Activated CD8-positive, alpha-beta T cell treated with anti-CD3 and anti-CD28 coated beads for 36 hours (primary cell): Measurements from ENCODE around the gene VSIG8. TPM values are rescaled to one million over a fixed set of nuclear protein-coding genes. Genes with fewer than 3 reads are reported as not detected.

Experiments
- ATAC-seq: fragments of 200-7000 bp; cut with Tn5 transposase; one replicate; pipeline ENCODE4 v1.10.0; 2021; ENCODE audit warnings: mild to moderate bottlenecking, moderate library complexity
- CTCF ChIA-PET: fragments of 350-600 bp; sonication (Branson Sonifier 250); formaldehyde crosslinking; loops from one replicate; lab custom pipeline; 2021; ENCODE audit warnings: antibody characterized with exemption; lab: Charles Lee
- POLR2A ChIA-PET: fragments of 350-600 bp; sonication (Branson Sonifier 250); formaldehyde crosslinking; loops from one replicate; lab custom pipeline; 2021; ENCODE audit warnings: antibody characterized with exemption; lab: Charles Lee
- DNase-seq: peaks from one replicate; pipeline ENCODE4 v3.0.0-alpha.2; 2020
- H3K27ac Mint-ChIP-seq: one replicate; pipeline ENCODE4 v1.8.0; 2021; ENCODE audit warnings: mild to moderate bottlenecking, mixed read lengths
- H3K27me3 Mint-ChIP-seq: one replicate; pipeline ENCODE4 v1.8.0; 2021; ENCODE audit warnings: mixed read lengths
- H3K36me3 Mint-ChIP-seq: one replicate; pipeline ENCODE4 v1.8.0; 2021; ENCODE audit warnings: low read depth, mixed read lengths
- H3K4me1 Mint-ChIP-seq: one replicate; pipeline ENCODE4 v1.8.0; 2021; ENCODE audit warnings: low read depth, mixed read lengths
- H3K4me3 Mint-ChIP-seq: one replicate; pipeline ENCODE4 v1.8.0; 2021; ENCODE audit warnings: mild to moderate bottlenecking, moderate library complexity, mixed read lengths
- H3K9me3 Mint-ChIP-seq: one replicate; pipeline ENCODE4 v1.8.0; 2021; ENCODE audit warnings: mixed read lengths
- CTCF ChIP-seq: fragments of 200-600 bp; IDR thresholded peaks from one replicate; pipeline ENCODE4 v1.8.0; 2022; ENCODE audit warnings: antibody characterized with exemption, mild to moderate bottlenecking
- intact Hi-C: fragments of 100-400 bp; cut with micrococcal nuclease; formaldehyde crosslinking; loops from one replicate; pipeline ENCODE4 v1.10.0; 2022
- total RNA-seq, 2 experiments: library from RNA; stranded (reverse); gene quantifications; one replicate each; pipeline ENCODE4 v1.2.3, GENCODE V29; 2021

Gene VSIG8
- total RNA-seq, 2 experiments from 2014 or later = not detected

GRCh38 chr1:159897962-159898361 is 35.5 kb upstream of the VSIG8 start:
- POLR2A ChIA-PET = no interaction called here
- H3K27ac Mint-ChIP-seq = no peak overlapping the region
- intact Hi-C loops = no loop called here
- no peaks in the 10 kb centered on the region for H3K9me3 Mint-ChIP-seq
- no peak for DNase-seq
- no peak for ATAC-seq
- no peaks in the 10 kb centered on the region for H3K4me1 Mint-ChIP-seq
- H3K36me3 Mint-ChIP-seq = no peaks in the 10 kb centered on the region
- no peak overlapping the region for H3K4me3 Mint-ChIP-seq
- TF ChIP-seq CTCF = no peak
- CTCF ChIA-PET = no interaction called here
- H3K27me3 Mint-ChIP-seq = no peaks in the 10 kb centered on the region

DNA sequence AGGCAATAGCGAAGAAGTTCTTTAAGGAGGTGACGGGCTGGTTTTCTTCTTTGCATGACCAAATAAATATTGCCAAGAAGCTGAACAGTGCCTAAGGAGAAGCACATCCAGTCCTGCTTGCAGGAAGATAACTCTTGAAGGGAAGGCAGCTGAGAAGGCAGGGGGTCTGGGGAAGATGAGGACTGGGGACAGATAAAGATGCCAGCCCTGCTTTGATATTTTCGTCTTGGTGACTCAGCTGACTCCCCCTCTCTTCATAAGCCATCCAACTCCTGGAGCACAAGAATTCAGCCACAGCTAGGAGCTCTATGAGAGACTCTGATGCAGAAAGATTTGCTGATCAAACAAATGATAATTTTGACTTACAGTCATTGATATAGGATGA is 34.1 kb upstream of the VSIG8 start:
- no peaks in the 10 kb centered on the region for H3K36me3 Mint-ChIP-seq
- H3K27me3 Mint-ChIP-seq = no peaks in the 10 kb centered on the region
- H3K27ac Mint-ChIP-seq = no peak overlapping the region
- H3K9me3 Mint-ChIP-seq = no peaks in the 10 kb centered on the region
- intact Hi-C loops = no loop called here
- DNase-seq (no peak), ATAC-seq (no peak)
- POLR2A ChIA-PET = interaction anchor here (0.6 to 1.1 kb wide), 3 partner anchors 16 to 37 kb away, joined by 3 read pairs; partner anchors contain the start of gene TAGLN2
- peaks cover 2% of the 10 kb centered on the region for H3K4me1 Mint-ChIP-seq
- no peak for TF ChIP-seq CTCF
- no peak overlapping the region for H3K4me3 Mint-ChIP-seq
- CTCF ChIA-PET = interaction anchor here (10.7 to 14.1 kb wide), 2 partner anchors 96 to 109 kb away, joined by 123 to 482 read pairs; partner anchors contain the start of gene FCRL6

GRCh38 chr1:159895836-159896545 is 33.5 kb upstream of the VSIG8 start:
- DNase-seq = no peak
- Mint-ChIP-seq H3K27ac (no peak overlapping the region), H3K4me3 (no peak overlapping the region), H3K4me1 (peaks cover 4% of the 10 kb centered on the region), H3K27me3 (no peaks in the 10 kb centered on the region), H3K9me3 (no peaks in the 10 kb centered on the region), H3K36me3 (no peaks in the 10 kb centered on the region)
- ATAC-seq = no peak
- intact Hi-C loops = no loop called here
- POLR2A ChIA-PET = interaction anchor here (0.6 to 1.3 kb wide), 4 partner anchors 16 to 36 kb away, joined by 3 to 4 read pairs (median 3); partner anchors contain the start of gene TAGLN2
- no peak for TF ChIP-seq CTCF
- CTCF ChIA-PET = interaction anchor here (1.6 to 14.1 kb wide), 3 partner anchors 96 to 682 kb away, joined by 3 to 482 read pairs (median 123); partner anchors contain the start of gene FCRL6

- intact Hi-C loops = no loop called here
- ChIA-PET POLR2A (interaction anchor here (1.3 kb wide), 1 partner anchor 27 kb away, joined by 4 read pairs; no protein-coding TSS in a partner anchor), CTCF (interaction anchor here (0.8 to 14.1 kb wide), 5 partner anchors 12 to 681 kb away, joined by 3 to 482 read pairs (median 5); partner anchors contain the start of gene FCRL6)
- no peak for TF ChIP-seq CTCF
- DNase-seq (no peak), ATAC-seq (no peak)
- H3K27me3 Mint-ChIP-seq = no peaks in the 10 kb centered on the region
- H3K36me3 Mint-ChIP-seq = no peaks in the 10 kb centered on the region
- no peak overlapping the region for H3K4me3 Mint-ChIP-seq
- peaks cover 5% of the 10 kb centered on the region for H3K4me1 Mint-ChIP-seq
- H3K27ac Mint-ChIP-seq = no peak overlapping the region
- H3K9me3 Mint-ChIP-seq = no peaks in the 10 kb centered on the region
Observed at GRCh38 chr1:159895286-159895685, 32.8 kb upstream of the VSIG8 start.

DNA sequence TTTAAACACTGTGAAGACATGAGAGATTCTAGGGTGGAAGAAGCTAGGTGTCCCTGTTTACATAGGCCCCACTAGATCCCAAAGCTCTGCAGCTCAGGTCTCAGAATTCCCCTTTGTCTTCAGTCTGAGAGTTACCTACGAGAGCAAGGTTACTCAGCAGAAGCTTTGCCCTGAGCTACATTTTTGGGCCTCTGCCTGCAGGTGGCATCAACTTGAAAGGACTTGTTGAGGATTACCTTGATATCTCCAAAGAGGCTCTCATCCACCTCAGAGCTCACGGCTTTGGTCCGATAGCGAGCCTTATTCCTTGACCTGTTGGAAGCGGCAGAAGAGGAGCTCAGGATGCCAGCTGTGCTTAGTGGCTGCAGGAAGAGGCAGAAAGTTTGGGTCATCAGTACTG is 30.5 kb upstream of the VSIG8 start:
- ATAC-seq (no peak), DNase-seq (no peak)
- H3K4me1 Mint-ChIP-seq = peaks cover 14% of the 10 kb centered on the region
- H3K4me3 Mint-ChIP-seq = no peak overlapping the region
- H3K36me3 Mint-ChIP-seq = no peaks in the 10 kb centered on the region
- H3K27ac Mint-ChIP-seq = no peak overlapping the region
- intact Hi-C loops = loop anchor here (5.0 kb wide), 1 partner anchor 111 kb away; the partner anchor contains the start of gene DUSP23
- no peaks in the 10 kb centered on the region for H3K9me3 Mint-ChIP-seq
- no peak for TF ChIP-seq CTCF
- ChIA-PET CTCF (interaction anchor here (0.8 to 14.1 kb wide), 29 partner anchors 8 to 731 kb away, joined by 3 to 482 read pairs (median 4); partner anchors contain the start of genes CFAP45, DUSP23, FCRL6 and SLAMF8), POLR2A (no interaction called here)
- no peaks in the 10 kb centered on the region for H3K27me3 Mint-ChIP-seq
